HepG2 (cell line): ENCODE measurements around the gene FAM193A. TPM values are rescaled to one million over a fixed set of nuclear protein-coding genes. Genes with fewer than 3 reads are reported as not detected.

Experiments used
- BCL6 ChIP-seq: IDR thresholded peaks from 2 replicates; pipeline ENCODE4 v1.6.1; 2016; ENCODE audit warnings: missing genetic modification reagents, missing compliant biosample characterization
- DMAP1 ChIP-seq: IDR thresholded peaks from 2 replicates; pipeline ENCODE4 v1.6.1; 2016
- EED ChIP-seq: sonication (generic); formaldehyde crosslinking; IDR thresholded peaks from 2 replicates; pipeline ENCODE4 v1.5.0; 2020; ENCODE audit warnings: mild to moderate bottlenecking, missing genetic modification reagents
- HMGA1 ChIP-seq: sonication (generic); formaldehyde crosslinking; conservative IDR thresholded peaks from 2 replicates; pipeline ENCODE4 v1.4.0; 2020; ENCODE audit warnings: missing genetic modification reagents
- NCOR1 ChIP-seq: fragments of 200-600 bp; sonication (generic); IDR thresholded peaks from 2 replicates; pipeline ENCODE4 v1.7.0; 2017; ENCODE audit warnings: antibody characterized with exemption, low read length, borderline replicate concordance
- NR2F6 ChIP-seq, 2 experiments: IDR thresholded peaks; 2 replicates each; pipeline ENCODE4 v1.6.1; 2016; ENCODE audit warnings: antibody characterized with exemption in 1 of 2, mild to moderate bottlenecking in 1 of 2
- ZFX ChIP-seq: sonication (generic); formaldehyde crosslinking; IDR thresholded peaks from 2 replicates; pipeline ENCODE4 v1.4.0; 2020; ENCODE audit warnings: mild to moderate bottlenecking, low read depth, missing genetic modification reagents, moderate library complexity
- ZNF414 ChIP-seq: sonication (generic); formaldehyde crosslinking; IDR thresholded peaks from 2 replicates; pipeline ENCODE4 v1.5.0; 2020; ENCODE audit warnings: missing genetic modification reagents
- ZNF468 ChIP-seq: sonication (generic); formaldehyde crosslinking; IDR thresholded peaks from 2 replicates; pipeline ENCODE4 v1.8.0; 2022; ENCODE audit warnings: mild to moderate bottlenecking, moderate library complexity, missing genetic modification reagents
- ZNF564 ChIP-seq: sonication (generic); formaldehyde crosslinking; IDR thresholded peaks from 2 replicates; pipeline ENCODE4 v1.8.1; 2023; ENCODE audit warnings: mild to moderate bottlenecking, missing genetic modification reagents
- ZNF609 ChIP-seq: sonication (generic); formaldehyde crosslinking; IDR thresholded peaks from 2 replicates; pipeline ENCODE4 v1.4.0; 2020; ENCODE audit warnings: mild to moderate bottlenecking, missing genetic modification reagents, borderline replicate concordance
- ZNF878 ChIP-seq: sonication (generic); formaldehyde crosslinking; IDR thresholded peaks from 2 replicates; pipeline ENCODE4 v1.8.1; 2023; ENCODE audit warnings: mild to moderate bottlenecking, missing genetic modification reagents, moderate library complexity
- polyA plus RNA-seq, 8 experiments: library from polyadenylated mRNA; depleted of rRNA in 3 of 8; stranded (reverse) in 7 of 8; unstranded in 1 of 8; fragments of >200 nt; fragmentation: Illumina TruSeq in 4 of 8; extraction: Trizol in 4 of 8; gene quantifications; 2 replicates each; pipeline versions ENCODE4 v1.2.1 to v1.2.3, GENCODE V29; 2011 to 2016; ENCODE audit warnings: low read depth in 4 of 8, missing spikeins in 1 of 8, mixed read lengths in 1 of 8; ENCODE audit not compliant: insufficient read depth in 1 of 8
- total RNA-seq, 5 experiments: library from RNA; depleted of rRNA; stranded (reverse); fragments of >200 nt; fragmentation: Illumina TruSeq; extraction: Trizol; gene quantifications; 2 replicates each; pipeline ENCODE4 v1.2.3, GENCODE V29; 2016; ENCODE audit warnings: low read depth in 1 of 5
- TF ChIP-seq, protein P1 (sequence below): sonication (generic); formaldehyde crosslinking; IDR thresholded peaks from 2 replicates; pipeline ENCODE4 v1.4.0; 2020; ENCODE audit warnings: missing genetic modification reagents
- TF ChIP-seq, protein P2 (sequence below): sonication (generic); formaldehyde crosslinking; conservative IDR thresholded peaks from 2 replicates; pipeline ENCODE4 v1.8.1; 2023; ENCODE audit warnings: missing genetic modification reagents
- TF ChIP-seq, protein P3 (sequence below): IDR thresholded peaks from 2 replicates; pipeline ENCODE4 v1.4.0; 2020; ENCODE audit warnings: mild to moderate bottlenecking, missing genetic modification reagents

Gene FAM193A
- total and polyA plus RNA-seq, 2 of the 13 experiments (the other 11 are each of a cell fraction or from before 2014, with no cell fraction given) = 5.7 to 8.7 TPM

DNA sequence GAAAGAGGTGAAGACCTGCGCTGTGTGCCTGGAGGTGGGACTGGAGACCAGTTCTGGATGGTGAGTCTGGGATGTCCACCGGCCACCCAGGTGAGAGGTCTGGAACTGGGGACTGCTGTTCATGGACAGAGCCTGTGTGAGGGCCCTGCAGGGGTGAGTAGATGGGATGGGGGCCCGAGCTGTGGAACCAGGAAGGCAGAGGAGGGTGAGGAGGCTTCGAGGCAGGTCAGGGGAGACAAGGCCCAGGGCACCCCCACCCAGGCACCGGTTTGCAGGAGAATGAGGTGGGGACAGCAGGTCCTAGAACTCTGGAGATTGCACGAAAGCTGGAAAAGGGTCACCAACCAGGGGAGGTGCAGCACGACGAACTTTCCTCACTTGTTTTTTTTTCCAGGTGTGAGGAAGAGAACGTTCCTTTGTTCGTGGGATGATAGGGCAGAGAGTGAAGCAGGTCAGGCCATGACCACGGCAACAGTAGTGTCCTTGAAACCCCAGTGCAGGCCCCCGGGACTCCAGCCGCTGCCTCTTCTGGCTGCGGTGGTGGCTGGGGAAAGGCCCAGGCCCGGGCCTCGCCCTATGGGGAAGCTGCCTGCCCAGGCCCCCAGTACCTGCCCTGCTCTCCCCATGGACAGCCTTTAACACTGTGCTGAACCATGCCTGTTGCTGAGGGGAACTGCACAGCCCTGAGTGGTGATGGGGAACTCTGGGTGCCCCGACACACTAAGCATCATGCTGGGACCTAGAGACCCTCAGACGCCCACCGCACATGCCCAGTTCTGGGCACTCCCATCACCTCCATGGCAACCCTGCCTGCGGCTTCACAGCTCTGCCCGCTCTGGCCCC lies 196.8 kb downstream of the FAM193A start (continued):
- TF ChIP-seq ZNF609 = no peak
- TF ChIP-seq HMGA1 = no peak
- TF ChIP-seq ZFX = peak; percentile 91
- no peak for TF ChIP-seq NCOR1
- TF ChIP-seq NR2F6 (IDR thresholded peaks at IDR 0.05) = peak; percentile 35; the same call in 1 of the 2 replicates
- TF ChIP-seq NR2F6 (CRISPR knock-in tag; IDR thresholded peaks at IDR 0.05) = peak; percentile 49; the same call in 1 of the 2 replicates
- TF ChIP-seq ZNF414 (CRISPR knock-in tag) = 0 out of 2 replicates have a peak, but pooled peaks have one; percentile 44
- TF ChIP-seq, protein P1, sequence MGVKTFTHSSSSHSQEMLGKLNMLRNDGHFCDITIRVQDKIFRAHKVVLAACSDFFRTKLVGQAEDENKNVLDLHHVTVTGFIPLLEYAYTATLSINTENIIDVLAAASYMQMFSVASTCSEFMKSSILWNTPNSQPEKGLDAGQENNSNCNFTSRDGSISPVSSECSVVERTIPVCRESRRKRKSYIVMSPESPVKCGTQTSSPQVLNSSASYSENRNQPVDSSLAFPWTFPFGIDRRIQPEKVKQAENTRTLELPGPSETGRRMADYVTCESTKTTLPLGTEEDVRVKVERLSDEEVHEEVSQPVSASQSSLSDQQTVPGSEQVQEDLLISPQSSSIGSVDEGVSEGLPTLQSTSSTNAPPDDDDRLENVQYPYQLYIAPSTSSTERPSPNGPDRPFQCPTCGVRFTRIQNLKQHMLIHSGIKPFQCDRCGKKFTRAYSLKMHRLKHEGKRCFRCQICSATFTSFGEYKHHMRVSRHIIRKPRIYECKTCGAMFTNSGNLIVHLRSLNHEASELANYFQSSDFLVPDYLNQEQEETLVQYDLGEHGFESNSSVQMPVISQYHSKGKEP (CRISPR knock-in tag) = no peak
- TF ChIP-seq DMAP1 = 0 out of 2 replicates have a peak, but pooled peaks have one; percentile 47
- TF ChIP-seq, protein P2, sequence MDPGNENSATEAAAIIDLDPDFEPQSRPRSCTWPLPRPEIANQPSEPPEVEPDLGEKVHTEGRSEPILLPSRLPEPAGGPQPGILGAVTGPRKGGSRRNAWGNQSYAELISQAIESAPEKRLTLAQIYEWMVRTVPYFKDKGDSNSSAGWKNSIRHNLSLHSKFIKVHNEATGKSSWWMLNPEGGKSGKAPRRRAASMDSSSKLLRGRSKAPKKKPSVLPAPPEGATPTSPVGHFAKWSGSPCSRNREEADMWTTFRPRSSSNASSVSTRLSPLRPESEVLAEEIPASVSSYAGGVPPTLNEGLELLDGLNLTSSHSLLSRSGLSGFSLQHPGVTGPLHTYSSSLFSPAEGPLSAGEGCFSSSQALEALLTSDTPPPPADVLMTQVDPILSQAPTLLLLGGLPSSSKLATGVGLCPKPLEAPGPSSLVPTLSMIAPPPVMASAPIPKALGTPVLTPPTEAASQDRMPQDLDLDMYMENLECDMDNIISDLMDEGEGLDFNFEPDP (CRISPR knock-in tag) = no peak
- TF ChIP-seq ZNF468 (CRISPR knock-in tag) = no peak
- TF ChIP-seq ZNF564 (CRISPR knock-in tag) = 0 out of 2 replicates have a peak, but pooled peaks have one; percentile 47
- TF ChIP-seq, protein P3, sequence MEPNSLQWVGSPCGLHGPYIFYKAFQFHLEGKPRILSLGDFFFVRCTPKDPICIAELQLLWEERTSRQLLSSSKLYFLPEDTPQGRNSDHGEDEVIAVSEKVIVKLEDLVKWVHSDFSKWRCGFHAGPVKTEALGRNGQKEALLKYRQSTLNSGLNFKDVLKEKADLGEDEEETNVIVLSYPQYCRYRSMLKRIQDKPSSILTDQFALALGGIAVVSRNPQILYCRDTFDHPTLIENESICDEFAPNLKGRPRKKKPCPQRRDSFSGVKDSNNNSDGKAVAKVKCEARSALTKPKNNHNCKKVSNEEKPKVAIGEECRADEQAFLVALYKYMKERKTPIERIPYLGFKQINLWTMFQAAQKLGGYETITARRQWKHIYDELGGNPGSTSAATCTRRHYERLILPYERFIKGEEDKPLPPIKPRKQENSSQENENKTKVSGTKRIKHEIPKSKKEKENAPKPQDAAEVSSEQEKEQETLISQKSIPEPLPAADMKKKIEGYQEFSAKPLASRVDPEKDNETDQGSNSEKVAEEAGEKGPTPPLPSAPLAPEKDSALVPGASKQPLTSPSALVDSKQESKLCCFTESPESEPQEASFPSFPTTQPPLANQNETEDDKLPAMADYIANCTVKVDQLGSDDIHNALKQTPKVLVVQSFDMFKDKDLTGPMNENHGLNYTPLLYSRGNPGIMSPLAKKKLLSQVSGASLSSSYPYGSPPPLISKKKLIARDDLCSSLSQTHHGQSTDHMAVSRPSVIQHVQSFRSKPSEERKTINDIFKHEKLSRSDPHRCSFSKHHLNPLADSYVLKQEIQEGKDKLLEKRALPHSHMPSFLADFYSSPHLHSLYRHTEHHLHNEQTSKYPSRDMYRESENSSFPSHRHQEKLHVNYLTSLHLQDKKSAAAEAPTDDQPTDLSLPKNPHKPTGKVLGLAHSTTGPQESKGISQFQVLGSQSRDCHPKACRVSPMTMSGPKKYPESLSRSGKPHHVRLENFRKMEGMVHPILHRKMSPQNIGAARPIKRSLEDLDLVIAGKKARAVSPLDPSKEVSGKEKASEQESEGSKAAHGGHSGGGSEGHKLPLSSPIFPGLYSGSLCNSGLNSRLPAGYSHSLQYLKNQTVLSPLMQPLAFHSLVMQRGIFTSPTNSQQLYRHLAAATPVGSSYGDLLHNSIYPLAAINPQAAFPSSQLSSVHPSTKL (CRISPR knock-in tag) = peak; percentile 50; the same call in 1 of the 2 replicates
- no peak for TF ChIP-seq ZNF878
- peak; percentile 66; the same call in 1 of the 2 replicates for TF ChIP-seq BCL6 (CRISPR knock-in tag)
- no peak for TF ChIP-seq EED (CRISPR knock-in tag)
